Measurements from ENCODE around the gene AKR1C4. TPM values are rescaled to one million over a fixed set of nuclear protein-coding genes. Genes with fewer than 3 reads are reported as not detected.

Gene AKR1C4
- total RNA-seq, 2 experiments from 2014 or later, result not detected

DNA sequence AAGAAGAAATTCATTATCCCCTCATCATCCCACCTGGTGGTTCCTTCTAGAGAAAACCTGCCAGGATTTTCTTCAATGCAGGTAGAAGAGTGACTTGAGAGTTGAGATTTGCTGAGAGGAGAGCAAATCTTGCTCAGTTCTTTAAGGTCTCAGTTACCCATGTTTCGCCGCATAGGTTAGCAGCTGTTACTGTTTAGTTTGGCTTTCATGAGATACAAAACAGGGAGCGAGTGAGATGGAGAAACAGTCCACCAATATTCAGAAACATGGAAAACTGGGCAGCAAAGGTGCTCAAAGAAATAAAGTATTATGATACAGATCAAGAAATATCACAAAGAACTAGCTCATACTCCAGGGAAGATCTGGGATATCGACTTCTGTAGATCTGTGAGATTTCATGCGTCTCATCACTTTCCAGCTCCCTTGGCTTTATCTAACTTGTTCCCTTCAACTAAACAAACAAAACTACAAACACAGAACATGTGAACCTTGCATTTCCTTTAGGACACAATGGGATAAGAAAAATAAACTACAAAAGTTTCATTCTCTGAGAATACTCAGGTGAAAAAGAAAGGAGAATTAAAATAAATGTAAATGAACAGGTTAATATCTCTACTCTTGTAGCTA, 63.4 kb downstream of the AKR1C4 start:
- H3K27me3 Mint-ChIP-seq, result peaks cover 2% of the 10 kb centered on the region
- CTCF ChIA-PET, result interaction anchor here (0.9 kb wide), 1 partner anchor 18 kb away, joined by 3 read pairs; no protein-coding TSS in a partner anchor
- POLR2A ChIA-PET, result no interaction called here
- H3K4me3 Mint-ChIP-seq, result no peak overlapping the region
- H3K4me1 Mint-ChIP-seq, result no peaks in the 10 kb centered on the region
- DNase-seq, result no peak
- H3K36me3 Mint-ChIP-seq (ENCODE audit: low read depth), result peaks cover 6% of the 10 kb centered on the region
- H3K27ac Mint-ChIP-seq, result no peak overlapping the region
- H3K9me3 Mint-ChIP-seq, result peaks cover 6% of the 10 kb centered on the region

- Mint-ChIP-seq H3K27ac (no peak overlapping the region), H3K4me3 (no peak overlapping the region), H3K4me1 (no peaks in the 10 kb centered on the region), H3K36me3 (ENCODE audit: low read depth) (peaks cover 6% of the 10 kb centered on the region), H3K27me3 (peaks cover 2% of the 10 kb centered on the region), H3K9me3 (peaks cover 6% of the 10 kb centered on the region)
- DNase-seq, result no peak
- ChIA-PET POLR2A (no interaction called here), CTCF (interaction anchor here (0.8 kb wide), 1 partner anchor 13 kb away, joined by 5 read pairs; no protein-coding TSS in a partner anchor)
Observed at GRCh38 chr10:5260828-5261227, 64.2 kb downstream of the AKR1C4 start.

GRCh38 chr10:5265139-5265538, 68.5 kb downstream of the AKR1C4 start:
- H3K4me3 Mint-ChIP-seq, result no peak overlapping the region
- peaks cover 12% of the 10 kb centered on the region for H3K9me3 Mint-ChIP-seq
- H3K36me3 Mint-ChIP-seq (ENCODE audit: low read depth), result peaks cover 11% of the 10 kb centered on the region
- POLR2A ChIA-PET, result no interaction called here
- no peak for DNase-seq
- peaks cover 2% of the 10 kb centered on the region for H3K27me3 Mint-ChIP-seq
- CTCF ChIA-PET, result no interaction called here
- no peak overlapping the region for H3K27ac Mint-ChIP-seq
- no peaks in the 10 kb centered on the region for H3K4me1 Mint-ChIP-seq

DNA sequence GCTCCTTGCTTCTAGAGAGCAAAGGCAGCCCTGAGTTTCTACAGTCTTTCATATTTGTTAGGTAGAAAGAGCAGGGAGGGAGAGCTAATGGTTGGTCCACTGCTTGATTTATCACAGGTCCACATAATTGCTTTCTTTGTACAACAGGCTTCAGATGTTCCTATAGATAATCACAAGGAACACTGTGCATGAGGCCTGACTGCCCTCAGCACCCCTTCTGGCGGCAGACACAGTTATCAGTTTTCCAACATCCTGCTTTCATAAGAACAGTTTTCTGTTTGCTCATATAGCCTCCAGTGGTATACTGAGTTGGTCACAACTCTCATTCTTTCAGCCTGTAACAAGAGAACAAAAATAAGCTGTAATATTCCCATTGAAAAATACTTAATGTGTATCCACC, 69.7 kb downstream of the AKR1C4 start:
- POLR2A ChIA-PET, result no interaction called here
- Mint-ChIP-seq H3K4me3 (no peak overlapping the region), H3K9me3 (peaks cover 13% of the 10 kb centered on the region), H3K4me1 (no peaks in the 10 kb centered on the region), H3K36me3 (ENCODE audit: low read depth) (peaks cover 8% of the 10 kb centered on the region), H3K27me3 (peaks cover 2% of the 10 kb centered on the region), H3K27ac (no peak overlapping the region)
- DNase-seq, result no peak
- CTCF ChIA-PET, result no interaction called here

GRCh38 chr10:5266804-5267203, 70.2 kb downstream of the AKR1C4 start:
- ChIA-PET POLR2A (no interaction called here), CTCF (no interaction called here)
- no peak for DNase-seq
- no peak overlapping the region for H3K27ac Mint-ChIP-seq
- peaks cover 8% of the 10 kb centered on the region for H3K36me3 Mint-ChIP-seq (ENCODE audit: low read depth)
- H3K9me3 Mint-ChIP-seq, result peaks cover 13% of the 10 kb centered on the region
- H3K4me3 Mint-ChIP-seq, result no peak overlapping the region
- peaks cover 2% of the 10 kb centered on the region for H3K27me3 Mint-ChIP-seq
- peaks cover 4% of the 10 kb centered on the region for H3K4me1 Mint-ChIP-seq

DNA sequence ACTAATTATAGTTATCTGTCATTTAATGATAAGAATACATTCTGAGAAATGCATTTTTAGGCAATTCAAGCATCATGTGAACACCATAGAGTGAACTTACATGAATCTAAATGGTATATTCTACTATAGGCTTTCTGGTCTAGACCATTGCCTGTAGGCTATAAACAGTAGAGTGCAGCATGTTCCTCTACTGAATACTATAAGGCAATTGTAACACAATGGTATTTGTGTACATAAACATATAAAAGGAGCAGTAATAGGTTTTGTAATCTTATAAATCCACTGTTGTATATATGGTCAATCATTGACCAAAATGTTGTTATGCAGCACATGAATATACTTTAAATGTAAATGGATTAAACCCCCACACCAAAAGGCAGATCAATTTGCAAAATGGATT, 71.6 kb downstream of the AKR1C4 start:
- H3K27me3 Mint-ChIP-seq, result peaks cover 2% of the 10 kb centered on the region

More for the DNA sequence above, 71.6 kb downstream of the AKR1C4 start:
- no peak overlapping the region for H3K27ac Mint-ChIP-seq
- peaks cover 8% of the 10 kb centered on the region for H3K36me3 Mint-ChIP-seq (ENCODE audit: low read depth)
- DNase-seq, result no peak
- CTCF ChIA-PET, result no interaction called here
- peaks cover 17% of the 10 kb centered on the region for H3K4me1 Mint-ChIP-seq
- no peak overlapping the region for H3K4me3 Mint-ChIP-seq
- POLR2A ChIA-PET, result no interaction called here
- H3K9me3 Mint-ChIP-seq, result peaks cover 14% of the 10 kb centered on the region

Other genes with a start within 250 kb of the AKR1C4 start
- 1 to 10 TPM in 1 of 2 experiments, under 1 TPM in 1; 0.89 to 1.1 TPM for gene AKR1C1, start 233.4 kb upstream of the AKR1C4 start, total RNA-seq
- under 1 TPM in 1 of 2 experiments, not detected in 1; 0.17 TPM for gene AKR1C2, start 193.0 kb upstream of the AKR1C4 start, total RNA-seq
- gene AKR1C3, start 102.4 kb upstream of the AKR1C4 start, total RNA-seq, result 1 to 10 TPM; 5.9 to 6.1 TPM
- gene AKR1C8, start 11.7 kb upstream of the AKR1C4 start, total RNA-seq, result under 1 TPM; 0.27 to 0.50 TPM
- not detected for gene UCN3, start 168.1 kb downstream of the AKR1C4 start, total RNA-seq
- not detected for gene TUBAL3, start 208.0 kb downstream of the AKR1C4 start, total RNA-seq
- gene NET1, start 215.7 kb downstream of the AKR1C4 start, total RNA-seq, result 10 to 100 TPM; 39.1 to 47.7 TPM

Measured in activated CD4-positive, alpha-beta T cell treated with anti-CD3 and anti-CD28 coated beads, Interleukin-2, amount 10 ng/mL, durations not matched to agents 7 days and 5 days (primary cell).